GM19324 (cell line): ENCODE data around the gene BEND6.
"Not testable (repeated sequence)": the region's sequence is repeated elsewhere in the genome, so short reads cannot be mapped to it uniquely, and the experiment has no call there.

Experiments used
- ATAC-seq: cut with Tn5 transposase; IDR thresholded peaks from one replicate; pipeline ENCODE4 v1.9.1; 2021; ENCODE audit warnings: mild to moderate bottlenecking, moderate library complexity; ENCODE audit not compliant: unreplicated experiment, low FRiP score

The BEND6 gene

DNA sequence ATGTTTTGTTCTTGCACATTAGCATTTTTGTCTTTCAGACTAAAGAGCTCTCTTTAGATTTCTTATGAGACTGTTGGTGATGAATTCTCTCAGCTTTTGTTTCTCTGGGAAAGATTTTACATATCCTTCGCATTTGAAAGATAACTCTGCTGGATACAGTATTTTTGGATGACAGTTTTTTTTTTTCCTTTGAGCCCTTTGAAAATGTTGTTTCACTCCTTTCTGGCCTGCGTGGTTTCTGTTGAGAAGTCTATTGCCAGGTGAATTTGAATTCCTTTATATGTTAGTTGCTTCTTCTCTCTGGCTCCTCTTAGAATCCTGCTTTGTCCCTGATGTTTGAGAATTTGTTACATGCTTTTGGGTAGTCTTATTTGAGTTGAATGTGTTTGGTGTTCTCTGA lies 69.4 kb downstream of the BEND6 start:
- no peak for ATAC-seq

DNA sequence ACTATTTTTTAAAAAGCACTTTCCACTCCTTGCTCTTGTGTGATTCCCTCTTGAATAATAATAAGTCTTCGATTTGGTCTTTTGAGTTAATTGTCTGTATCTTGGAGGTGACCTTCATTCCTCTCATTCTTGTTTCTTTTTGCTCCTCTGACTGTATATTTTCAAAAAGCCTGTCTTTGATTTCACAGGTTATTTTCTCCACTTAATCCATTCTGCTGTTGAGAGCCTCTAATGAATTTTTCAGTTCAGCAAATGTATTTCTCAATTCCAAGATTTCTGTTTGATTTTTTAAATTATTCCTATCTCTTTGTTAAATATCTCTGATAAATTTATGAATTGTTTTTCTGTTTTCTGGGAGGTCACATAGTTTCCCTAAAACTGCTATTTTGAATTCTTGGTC lies 69.9 kb downstream of the BEND6 start:
- ATAC-seq, result no peak

DNA sequence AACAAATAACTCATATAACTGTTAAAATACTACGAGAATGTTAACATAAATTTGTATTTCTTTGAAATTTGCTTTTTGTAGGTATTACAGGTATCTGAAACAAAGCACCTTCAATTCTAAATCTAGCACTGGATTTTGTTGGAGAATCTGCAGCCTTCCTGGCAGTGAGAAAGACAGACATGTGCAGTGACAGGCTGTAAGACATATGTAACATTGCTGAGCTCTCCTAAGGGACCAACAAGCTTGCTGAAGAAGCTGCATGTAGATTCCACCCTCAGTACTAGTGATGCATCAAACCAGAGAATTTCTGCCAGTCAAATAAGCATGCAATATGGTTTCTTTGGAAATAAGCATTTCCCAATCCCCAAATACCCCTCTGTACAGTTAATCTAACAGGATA lies 71.1 kb downstream of the BEND6 start:
- ATAC-seq, result no peak

DNA sequence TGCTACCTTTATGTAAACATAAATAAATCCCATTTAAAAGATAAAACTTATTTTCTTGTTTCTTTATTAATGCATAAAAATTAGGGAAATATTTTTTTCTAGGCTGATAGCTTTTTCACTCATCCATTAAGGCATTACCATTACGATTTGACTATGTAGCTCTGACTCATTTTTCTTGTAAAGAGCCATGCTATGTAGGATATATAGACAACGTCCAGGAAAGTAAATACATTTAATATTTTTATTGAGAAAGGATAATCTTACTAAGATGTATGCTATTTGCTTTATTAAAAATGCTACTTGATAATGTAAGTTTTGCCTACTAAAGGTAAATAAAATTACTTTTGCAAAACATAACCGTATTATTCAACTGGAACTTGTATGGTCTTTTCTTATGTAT lies 72.4 kb downstream of the BEND6 start:
- ATAC-seq, result no peak

DNA sequence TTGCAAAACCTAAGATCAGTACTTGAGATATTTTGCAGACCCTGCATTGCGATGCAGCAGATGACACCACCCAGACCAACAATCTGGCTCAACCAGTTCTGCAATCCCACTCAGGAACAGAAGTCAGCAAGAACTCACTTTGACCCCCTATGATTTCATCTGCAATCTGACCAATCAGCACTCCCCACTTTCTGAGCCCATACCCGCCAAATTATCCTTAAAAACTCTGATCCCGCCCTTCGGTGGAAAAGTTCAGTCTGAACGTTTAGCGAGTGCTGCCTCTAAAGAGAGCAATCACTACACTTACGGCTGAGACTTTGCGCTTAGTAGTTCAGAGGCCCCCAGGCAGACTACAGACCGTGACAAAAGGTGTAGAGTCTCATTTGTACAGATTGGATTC lies 74.3 kb downstream of the BEND6 start:
- ATAC-seq, result no peak

DNA sequence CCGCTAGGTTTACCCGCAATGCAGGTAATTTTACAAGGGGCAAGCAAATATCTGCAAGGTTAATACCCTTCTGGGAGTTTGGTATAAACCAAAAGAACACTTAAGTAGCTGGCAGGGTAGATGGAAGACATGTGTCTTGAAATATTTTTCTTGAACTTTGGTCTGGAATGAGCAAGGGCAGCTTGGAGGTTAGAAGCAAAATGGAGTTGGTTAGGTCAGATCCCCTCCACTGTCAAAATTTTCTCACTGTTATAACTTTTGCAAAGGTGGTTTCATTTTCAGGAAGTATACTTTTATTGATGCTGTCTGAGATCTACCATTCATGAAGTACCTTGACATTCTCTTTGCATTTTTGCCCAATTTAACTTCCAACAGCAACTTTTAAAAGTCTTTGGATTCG lies 78.3 kb downstream of the BEND6 start:
- no peak for ATAC-seq

DNA sequence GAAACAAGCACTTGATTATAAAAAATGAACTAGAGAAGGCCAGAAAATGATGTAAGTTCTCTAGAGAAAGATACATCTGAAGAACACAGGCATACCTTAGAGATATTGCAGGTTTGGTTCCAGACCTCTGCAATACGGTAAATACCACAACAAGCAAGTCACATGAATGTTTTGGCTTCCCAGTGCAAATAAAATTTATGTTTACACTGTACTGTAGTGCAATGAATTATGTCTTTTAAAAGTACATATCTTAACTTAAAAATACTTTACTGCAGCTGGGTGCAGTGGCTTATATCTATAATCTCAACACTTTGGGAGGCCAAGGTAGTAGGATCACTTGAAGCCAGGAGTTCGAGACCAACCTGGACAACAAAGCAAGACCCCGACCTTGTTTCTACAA lies 80.6 kb downstream of the BEND6 start:
- no peak for ATAC-seq

DNA sequence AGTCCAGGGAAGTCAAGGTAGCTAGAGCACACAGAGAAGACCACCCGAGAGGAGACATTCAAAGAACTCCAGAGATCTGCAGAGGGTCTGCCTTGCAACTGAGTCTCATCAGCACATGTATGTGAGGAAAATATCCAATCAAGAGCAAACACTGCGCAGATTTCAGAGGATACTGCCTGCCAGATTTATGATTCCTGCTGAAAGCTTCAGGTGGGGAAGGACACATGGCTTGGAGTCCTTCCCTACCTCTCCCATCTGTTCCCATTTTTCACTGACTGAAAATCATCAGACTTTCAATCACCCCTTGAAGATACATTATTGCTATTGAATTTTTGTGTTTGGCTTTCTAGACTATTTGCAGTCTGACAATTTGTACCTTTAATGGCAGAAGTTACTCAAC lies 84.0 kb downstream of the BEND6 start:
- ATAC-seq, result no peak

DNA sequence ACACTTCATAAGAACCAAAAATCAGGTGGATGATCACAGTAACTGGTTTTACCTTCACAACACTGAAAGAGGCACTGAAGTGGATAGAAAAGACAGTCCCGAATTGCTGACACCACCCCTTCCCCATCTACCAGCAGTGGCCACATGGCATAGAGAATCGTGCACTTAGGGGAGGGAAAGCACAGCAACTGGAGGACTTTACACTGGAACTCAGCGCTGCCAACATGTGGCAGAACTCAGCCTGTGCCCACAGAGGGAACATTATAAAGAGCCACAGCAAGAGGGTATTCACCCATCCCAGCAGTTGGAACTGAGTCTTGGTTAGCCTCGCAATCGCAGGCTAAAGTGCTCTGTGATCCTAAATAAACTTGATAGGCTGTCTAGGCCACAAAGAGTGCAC lies 85.1 kb downstream of the BEND6 start:
- ATAC-seq, result no peak

DNA sequence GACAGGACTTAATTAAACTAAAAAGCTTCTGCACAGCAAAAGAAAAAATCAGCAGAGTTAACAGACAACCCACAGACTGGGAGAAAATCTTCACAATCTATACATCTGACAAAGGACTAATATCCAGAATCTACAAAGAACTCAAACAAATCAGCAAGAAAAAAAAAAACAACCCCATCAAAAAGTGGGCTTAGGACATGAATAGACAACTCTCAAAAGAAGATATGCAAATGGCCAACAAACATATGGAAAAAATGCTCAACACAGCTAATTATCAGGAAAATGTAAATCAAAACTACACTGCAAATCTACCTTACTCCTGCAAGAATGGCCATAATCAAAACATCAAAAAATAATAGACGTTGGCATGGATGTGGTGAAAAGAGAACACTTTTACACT lies 89.2 kb downstream of the BEND6 start:
- not testable (repeated sequence) for ATAC-seq

DNA sequence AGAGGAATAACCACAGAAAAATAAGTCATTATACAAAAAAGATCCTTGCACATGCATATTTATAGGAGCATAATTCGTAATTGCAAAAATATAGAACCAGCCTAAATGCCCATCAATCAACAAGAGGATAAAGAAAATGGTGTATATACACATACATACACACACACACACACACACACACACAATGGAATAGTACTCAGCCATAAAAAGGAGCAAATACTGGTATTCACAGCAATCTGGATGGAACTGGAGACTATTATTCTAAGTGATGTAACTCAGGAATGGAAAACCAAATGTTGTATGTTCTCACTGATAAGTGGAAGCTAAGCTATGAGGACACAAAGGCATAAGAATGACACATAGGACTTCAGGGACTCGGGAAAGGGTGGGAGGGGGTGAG lies 89.7 kb downstream of the BEND6 start:
- no peak for ATAC-seq

DNA sequence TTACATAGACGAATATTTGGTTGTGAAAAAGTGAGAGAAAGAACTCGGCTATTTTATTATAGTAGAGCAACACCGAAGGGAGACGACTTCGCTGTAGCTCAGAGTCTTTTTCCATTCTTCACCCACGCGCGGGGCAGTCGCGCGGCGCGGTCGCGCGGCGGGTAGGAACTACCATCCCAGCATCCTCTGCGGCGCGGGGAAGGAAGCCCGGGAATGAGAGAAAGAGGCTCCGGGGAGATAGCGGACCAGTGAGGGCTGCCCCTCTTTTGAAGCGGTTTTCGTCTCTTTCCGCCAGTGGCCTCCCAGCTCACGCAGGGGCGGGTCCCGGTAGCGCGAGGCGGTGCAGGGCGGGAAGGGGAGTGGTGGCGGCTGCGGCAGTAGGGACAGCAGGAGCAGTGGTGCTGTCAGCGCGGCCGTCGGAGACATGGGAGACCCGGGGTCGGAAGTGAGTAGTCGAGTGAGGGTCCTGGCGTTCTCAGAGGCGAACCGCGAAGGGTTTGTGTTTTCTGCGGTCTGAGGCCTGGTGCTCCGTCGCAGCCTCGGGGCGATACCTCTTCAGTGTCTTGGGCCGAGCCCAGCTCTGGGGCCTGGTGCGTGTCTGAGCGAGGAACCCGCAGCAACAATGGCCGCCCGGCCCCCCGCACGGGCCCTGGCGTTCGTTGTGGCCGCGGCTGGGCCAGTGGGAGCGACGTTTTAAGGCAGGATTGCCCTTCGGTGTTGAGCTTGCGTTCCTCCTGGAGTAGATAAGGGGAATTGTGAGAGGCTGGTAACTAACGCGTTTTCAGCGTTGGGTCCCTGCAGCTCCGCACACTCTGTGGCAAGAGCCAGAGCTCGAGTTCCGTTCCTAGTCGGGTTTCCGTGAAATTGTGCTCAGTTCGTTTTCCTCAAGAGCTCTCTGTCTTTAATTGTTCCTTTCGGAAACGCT lies 91.7 kb downstream of the BEND6 start, which contains the start of gene KIAA1586:
TSS of gene KIAA1586 (plus strand) at position 362 of the 925 bp plus-strand sequence. CDS start at position 425, 63 bp downstream.
- peak; percentile 93 for ATAC-seq

DNA sequence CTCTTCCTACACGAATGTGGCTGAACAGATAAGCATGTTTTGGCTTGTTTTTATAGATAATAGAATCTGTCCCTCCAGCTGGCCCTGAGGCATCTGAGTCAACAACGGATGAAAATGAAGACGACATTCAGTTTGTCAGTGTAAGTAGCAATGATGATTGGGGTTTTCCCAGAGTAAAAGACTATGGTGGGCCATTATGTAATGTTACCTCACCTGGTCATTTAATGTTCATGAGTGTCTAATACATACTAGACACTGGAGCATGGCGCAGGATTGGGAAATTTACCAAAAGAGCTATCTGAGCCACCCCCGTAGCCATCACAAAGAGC lies 92.3 kb downstream of the BEND6 start:
- peak; percentile 14 for ATAC-seq

DNA sequence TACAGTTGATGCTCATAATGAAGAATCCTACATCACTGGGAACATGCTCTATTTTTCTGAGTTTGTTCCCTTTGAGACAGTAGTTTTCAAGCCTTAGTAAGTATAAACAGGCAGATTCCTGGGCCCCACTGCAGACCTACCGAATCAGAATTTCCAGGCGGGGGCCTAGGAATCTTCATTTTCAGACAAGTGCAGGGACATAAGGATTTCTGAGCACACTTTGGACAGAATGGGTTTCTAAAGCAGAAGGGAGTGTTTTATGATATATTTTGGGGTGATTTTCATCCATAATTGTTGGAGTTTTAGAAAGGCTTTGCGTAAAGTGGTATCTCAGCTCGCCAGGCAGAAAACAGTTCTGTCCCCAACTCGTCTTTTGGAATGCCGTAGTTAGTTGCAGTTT lies 93.0 kb downstream of the BEND6 start:
- not testable (repeated sequence) for ATAC-seq

DNA sequence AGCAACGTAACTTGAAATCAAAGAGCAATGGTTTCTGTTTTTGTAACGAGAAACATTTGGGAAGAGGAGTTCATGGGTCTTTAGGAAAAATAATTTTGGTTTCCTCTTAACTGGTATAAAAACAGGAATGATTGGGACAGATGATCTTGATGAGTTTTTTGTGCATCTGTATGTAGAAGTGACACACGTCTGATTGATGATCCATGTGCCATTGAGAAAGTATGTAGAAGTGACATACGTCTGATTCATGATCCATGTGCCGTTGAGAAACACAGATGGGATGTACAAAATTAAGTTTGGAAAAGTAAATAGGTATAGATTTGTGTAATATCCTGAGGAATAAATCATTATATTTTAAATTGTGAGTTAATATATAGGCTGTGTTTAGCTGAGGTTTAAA lies 93.7 kb downstream of the BEND6 start:
- no peak for ATAC-seq

DNA sequence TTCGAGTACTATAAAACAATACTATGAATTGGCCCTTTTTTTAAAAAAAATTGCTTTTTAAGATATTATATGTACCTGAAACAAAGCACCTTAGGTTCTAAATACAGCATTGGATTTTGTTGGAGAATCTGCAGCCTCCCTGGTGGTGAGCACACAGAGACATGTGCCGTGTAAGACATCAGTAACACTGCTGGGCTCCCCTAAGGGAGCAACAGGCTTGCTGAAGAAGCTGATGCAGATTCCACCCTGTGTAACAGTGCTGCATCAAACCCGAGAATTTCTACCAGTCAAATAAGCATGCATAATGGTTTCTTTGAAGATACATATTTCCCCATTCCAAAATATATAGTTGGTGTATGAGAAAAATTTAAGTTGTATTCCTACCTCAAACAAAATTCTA lies 108.9 kb downstream of the BEND6 start:
- ATAC-seq, result no peak

DNA sequence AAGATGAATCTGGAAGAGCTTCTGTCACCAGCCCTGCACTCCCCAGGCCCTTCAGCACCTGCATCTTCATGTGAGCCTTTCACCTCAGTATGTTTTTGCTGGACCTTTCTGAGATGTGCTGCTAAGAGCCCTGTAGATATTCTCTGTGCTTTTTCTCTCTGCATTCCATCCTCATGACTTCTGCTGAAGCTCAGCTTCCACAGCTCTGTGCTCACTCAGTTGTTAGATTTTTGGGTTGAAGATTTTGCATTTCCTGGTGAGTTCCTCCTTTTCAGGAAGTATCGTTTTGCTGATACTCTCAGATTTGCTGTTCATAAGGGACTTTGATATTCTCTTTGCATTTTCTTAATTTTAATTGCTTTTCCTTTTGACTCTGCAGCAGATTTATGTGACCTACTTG lies 109.9 kb downstream of the BEND6 start:
- no peak for ATAC-seq

DNA sequence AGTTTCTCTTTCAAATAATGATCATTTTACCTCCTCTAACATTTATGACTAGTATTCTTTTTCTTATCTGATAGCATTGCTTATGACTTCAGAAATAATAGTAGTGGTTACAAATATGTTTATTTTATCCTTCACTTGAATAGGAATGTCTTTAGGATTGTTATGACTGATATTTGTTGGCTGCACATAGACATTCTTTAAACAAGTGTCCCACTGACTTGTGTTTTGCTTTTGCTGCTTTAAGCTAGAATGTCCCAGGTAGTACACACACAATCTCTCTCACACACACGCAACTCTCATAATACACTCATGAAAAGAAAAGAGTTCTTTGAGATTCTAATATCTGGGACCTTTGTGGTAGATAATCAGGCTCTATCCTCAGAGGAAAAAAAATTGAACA lies 113.2 kb downstream of the BEND6 start:
- ATAC-seq, result no peak

DNA sequence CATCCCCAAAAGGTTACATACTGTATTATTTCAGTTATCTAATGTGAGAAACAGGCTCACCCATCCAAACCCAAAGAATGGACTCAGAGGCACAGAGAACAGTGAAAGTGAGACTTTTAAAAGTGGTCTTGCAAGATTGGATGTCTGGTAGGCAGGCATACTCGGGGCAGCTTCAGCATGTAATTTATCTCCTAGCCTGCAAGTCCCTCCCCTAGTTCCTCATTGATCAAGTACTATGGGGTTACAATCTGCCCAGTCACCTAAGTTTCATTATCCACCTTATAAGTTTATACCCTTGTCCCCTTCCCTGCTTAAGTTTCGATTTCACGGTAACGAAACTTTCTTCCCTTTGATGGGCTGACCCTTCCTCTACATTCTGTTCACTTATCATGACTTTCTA lies 114.3 kb downstream of the BEND6 start:
- ATAC-seq, result no peak

DNA sequence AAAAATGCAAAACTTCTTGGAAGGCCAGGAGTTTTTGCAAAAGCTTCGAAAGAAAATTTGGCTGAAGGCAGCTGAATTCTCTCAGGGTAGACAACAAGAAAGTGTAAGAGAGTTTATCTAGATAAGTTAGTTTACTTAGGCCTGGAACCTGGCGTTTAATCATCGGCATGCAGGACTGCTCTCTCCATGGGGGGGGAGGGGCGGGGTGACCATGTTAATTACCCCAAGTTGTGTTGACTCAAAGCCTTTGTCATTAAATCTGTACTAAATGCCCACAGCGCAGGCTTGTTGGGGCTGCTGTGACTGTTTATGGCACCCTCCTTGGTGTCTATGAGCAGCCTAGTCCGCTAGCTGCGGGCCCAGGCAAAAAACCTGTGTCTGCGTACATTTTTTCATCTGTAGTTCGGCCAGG lies 115.0 kb downstream of the BEND6 start:
- ATAC-seq, result no peak

DNA sequence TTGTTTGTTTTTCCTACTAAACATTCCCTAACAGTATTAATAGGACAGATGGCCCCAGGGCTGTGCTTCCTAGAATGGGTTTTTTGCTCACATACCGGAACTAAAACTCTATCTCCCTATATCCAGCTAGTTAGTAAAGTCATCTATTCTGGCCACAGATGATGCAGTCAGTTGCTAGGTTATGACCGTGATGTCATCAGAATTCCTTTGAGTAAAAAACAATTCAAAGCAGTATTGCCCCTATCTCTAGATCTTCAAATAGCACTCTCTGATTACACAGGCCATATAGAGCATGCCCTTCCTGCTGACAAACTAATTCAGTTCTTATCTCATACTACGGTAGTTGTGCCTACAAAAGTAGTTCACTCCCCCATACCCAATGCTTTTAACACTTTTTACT lies 117.2 kb downstream of the BEND6 start:
- no peak for ATAC-seq

DNA sequence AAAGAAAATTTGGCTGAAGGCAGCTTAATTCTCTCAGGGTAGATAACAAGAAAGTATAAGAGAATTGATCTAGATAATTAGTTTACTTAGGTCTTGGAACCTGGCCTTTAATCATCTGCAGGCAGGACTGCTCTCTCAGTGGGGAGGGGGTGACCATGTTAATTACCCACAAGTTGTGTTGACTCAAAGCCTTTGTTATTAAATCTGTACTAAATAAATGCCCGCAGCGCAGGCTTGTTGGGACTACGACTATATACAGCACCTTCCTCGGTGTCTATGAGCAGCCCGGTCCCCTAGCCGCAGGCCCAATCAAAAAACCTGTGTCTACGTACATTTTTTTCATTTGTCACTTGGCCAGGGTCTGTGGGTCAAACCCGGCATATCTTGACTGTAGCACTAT lies 119.5 kb downstream of the BEND6 start:
- ATAC-seq, result no peak

DNA sequence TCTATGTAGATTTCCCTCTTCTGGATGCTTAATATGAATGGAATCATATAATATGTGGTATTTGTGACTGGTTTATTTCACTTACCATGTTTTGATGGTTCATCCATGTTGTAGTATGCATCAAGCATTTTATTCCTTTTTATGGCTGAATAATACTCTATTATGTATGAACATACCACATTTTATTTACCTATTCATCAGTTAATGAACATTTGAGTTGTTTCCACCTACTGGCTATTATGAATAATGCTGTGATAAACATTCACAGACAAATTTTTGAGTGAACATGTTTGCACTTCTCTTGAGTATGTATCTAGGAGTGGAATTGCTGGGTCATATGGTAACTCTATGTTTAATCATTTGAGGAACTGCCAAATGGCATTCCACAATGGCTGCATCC lies 120.2 kb downstream of the BEND6 start:
- ATAC-seq, result no peak
